Measurements from ENCODE around the gene SPRYD3.
"Not testable (repeated sequence)": the region's sequence is repeated elsewhere in the genome, so short reads cannot be mapped to it uniquely, and the experiment has no call there.

SPRYD3 gene

GRCh38 chr12:53101931-53102781 lies 23.0 kb upstream of the SPRYD3 start:
- DNase-seq (ENCODE audit: low read depth in 2 of 2): no peak

- DNase-seq (ENCODE audit: low read depth in 2 of 2): no peak
These were observed 22.1 kb upstream of the SPRYD3 start for GRCh38 chr12:53101266-53101665.

- DNase-seq (ENCODE audit: low read depth in 2 of 2): no peak
These were observed 21.4 kb upstream of the SPRYD3 start for GRCh38 chr12:53100466-53101151.

- peak; percentile 86 to 91 for DNase-seq (ENCODE audit: low read depth in 2 of 2)
These were observed 20.1 kb upstream of the SPRYD3 start for GRCh38 chr12:53099071-53099882.

GRCh38 chr12:53098354-53098981 lies 19.3 kb upstream of the SPRYD3 start:
- DNase-seq (ENCODE audit: low read depth in 2 of 2): no peak

- DNase-seq (ENCODE audit: low read depth in 2 of 2): peak; percentile 20 to 54
These were observed 18.6 kb upstream of the SPRYD3 start, which contains the start of gene IGFBP6 for GRCh38 chr12:53097564-53098353. Gene IGFBP6 (plus strand): TSS chr12:53097667. CDS start chr12:53097718, 51 bp downstream.

- DNase-seq (ENCODE audit: low read depth in 2 of 2): no peak
These were observed 18.0 kb upstream of the SPRYD3 start for GRCh38 chr12:53097207-53097563.

GRCh38 chr12:53096759-53097158 lies 17.6 kb upstream of the SPRYD3 start:
- no peak for DNase-seq (ENCODE audit: low read depth in 2 of 2)

- DNase-seq (ENCODE audit: low read depth in 2 of 2): no peak
These were observed 17.0 kb upstream of the SPRYD3 start for GRCh38 chr12:53096089-53096741.

GRCh38 chr12:53095596-53095895 lies 16.4 kb upstream of the SPRYD3 start:
- not testable (repeated sequence) for DNase-seq (ENCODE audit: low read depth in 2 of 2)

GRCh38 chr12:53094796-53095595 lies 15.8 kb upstream of the SPRYD3 start:
- not testable (repeated sequence) for DNase-seq (ENCODE audit: low read depth in 2 of 2)

GRCh38 chr12:53094394-53094787 lies 15.2 kb upstream of the SPRYD3 start:
- no peak for DNase-seq (ENCODE audit: low read depth in 2 of 2)

GRCh38 chr12:53093777-53094393 lies 14.7 kb upstream of the SPRYD3 start:
- no peak for DNase-seq (ENCODE audit: low read depth in 2 of 2)

GRCh38 chr12:53091756-53092155 lies 12.6 kb upstream of the SPRYD3 start:
- no peak for DNase-seq (ENCODE audit: low read depth in 2 of 2)

GRCh38 chr12:53090554-53090953 lies 11.4 kb upstream of the SPRYD3 start:
- DNase-seq (ENCODE audit: low read depth in 2 of 2): no peak

GRCh38 chr12:53090105-53090504 lies 10.9 kb upstream of the SPRYD3 start:
- DNase-seq (ENCODE audit: low read depth in 2 of 2): no peak

GRCh38 chr12:53086361-53086760 lies 7.2 kb upstream of the SPRYD3 start:
- DNase-seq (ENCODE audit: low read depth in 2 of 2): no peak

- DNase-seq (ENCODE audit: low read depth in 2 of 2): no peak
These were observed 3.5 kb upstream of the SPRYD3 start for GRCh38 chr12:53082637-53083175.

Data from stimulated activated CD4-positive, alpha-beta T cell treated with anti-CD3 and anti-CD28 coated beads, Interleukin-1b, Interleukin-23, amount 100 ng/mL, for 4 hours (primary cell).